HG03196 (cell line): Measurements from ENCODE around the gene IQCF2.
"Not testable (repeated sequence)": the region's sequence is repeated elsewhere in the genome, so short reads cannot be mapped to it uniquely, and the experiment has no call there.

Experiments used
- ATAC-seq: cut with Tn5 transposase; IDR thresholded peaks from one replicate; pipeline ENCODE4 v1.9.1; 2021; ENCODE audit not compliant: unreplicated experiment

The IQCF2 gene

GRCh38 chr3:51860703-51861665, at the start of gene IQCF2:
IQCF2 (plus strand) TSS chr3:51861615; CDS start chr3:51861667, 52 bp downstream.
- ATAC-seq, result no peak

DNA sequence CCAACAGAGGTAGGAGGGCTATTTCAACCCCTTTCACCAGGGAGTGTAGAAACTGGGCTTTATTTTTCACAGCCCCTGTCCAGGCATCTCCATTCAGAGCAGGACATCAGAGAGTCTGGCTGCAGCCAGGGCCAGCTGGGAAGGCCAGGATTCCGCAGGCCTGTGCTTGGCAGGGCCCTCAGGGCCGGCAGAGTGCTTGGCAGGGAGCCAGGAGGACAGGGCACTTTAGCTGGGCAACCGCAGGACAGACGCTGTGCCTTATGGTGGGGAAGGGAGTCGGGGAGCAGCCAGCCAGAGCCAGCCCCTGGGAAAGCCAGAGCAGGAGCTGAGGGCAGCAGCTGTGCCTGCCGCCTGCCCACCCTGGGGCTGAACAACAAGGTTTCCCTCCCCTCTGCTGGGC, 47.9 kb upstream of the IQCF2 start:
- no peak for ATAC-seq

DNA sequence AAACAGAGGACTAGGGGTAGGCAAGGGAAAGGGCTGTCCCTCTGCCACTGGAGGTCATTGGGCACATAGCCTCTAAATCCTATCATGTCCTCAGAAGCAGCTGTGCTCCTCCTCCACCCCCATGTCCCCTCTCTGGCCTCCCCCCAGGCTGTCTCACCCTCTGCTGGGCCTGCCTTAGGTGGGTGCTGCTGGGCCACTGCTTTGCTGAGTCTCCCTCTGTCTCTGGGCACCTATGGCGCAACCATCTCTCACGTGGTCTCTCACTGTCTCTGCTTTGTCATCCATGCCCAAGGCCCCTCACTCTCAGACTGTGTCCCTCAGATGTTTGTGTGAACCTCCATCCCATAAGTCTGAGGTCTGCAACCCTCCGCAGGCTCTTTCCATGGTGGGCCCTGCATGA, 47.4 kb upstream of the IQCF2 start:
- no peak for ATAC-seq

- ATAC-seq, result no peak
Observed at GRCh38 chr3:51815614-51816013, 45.8 kb upstream of the IQCF2 start.

DNA sequence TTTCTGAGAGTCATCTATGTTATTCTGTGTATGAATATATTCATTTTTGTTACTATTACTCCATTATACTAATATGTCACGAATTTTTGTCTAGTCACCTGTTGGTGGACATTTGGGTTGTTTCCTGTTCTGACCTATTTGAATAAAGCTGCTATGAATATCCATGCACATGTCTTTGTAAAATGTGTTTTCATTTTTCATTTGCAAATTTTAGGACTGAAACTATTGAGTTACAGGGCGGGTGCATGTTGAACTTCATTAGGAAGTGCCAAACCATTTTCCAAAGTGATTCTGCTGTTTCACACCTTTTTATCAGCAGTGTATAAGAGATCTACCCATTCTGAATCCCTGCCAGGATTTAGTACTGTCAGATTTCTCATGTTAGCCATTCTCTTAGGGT, 44.7 kb upstream of the IQCF2 start:
- ATAC-seq, result no peak

- ATAC-seq, result no peak
Observed at GRCh38 chr3:51817375-51817774, 44.0 kb upstream of the IQCF2 start.

GRCh38 chr3:51819151-51819550, 42.3 kb upstream of the IQCF2 start:
- no peak for ATAC-seq

GRCh38 chr3:51819709-51820406, 41.6 kb upstream of the IQCF2 start:
- ATAC-seq, result no peak

- ATAC-seq, result no peak
Observed at GRCh38 chr3:51828297-51828696, 33.1 kb upstream of the IQCF2 start.

GRCh38 chr3:51830345-51830744, 31.1 kb upstream of the IQCF2 start:
- ATAC-seq, result no peak

DNA sequence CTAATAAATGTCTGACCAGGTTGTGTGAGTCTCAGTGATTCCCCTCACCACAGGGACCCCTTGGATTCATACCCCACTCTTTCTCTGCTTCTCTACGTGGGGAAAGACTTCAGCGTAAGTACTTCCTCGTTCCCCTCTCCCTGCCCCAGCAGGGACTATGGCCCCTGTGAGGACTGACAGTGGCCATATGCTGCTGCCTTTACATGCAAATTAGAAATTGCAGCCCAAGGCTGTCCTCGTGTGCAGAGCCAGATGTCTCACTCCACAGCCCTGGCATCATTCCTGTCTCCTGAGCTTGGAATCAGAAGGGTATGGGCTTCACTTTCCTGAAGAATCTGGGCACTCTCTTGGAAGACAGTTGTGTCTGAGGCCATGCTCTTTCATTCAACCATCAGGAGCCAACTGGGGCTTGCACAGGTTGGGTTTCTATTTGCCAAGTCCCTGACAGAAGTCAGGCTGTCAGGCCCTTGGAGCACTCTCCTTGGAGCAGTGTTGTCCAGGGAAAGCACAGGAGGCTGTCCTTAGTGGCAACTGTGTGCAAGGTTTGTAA, 30.5 kb upstream of the IQCF2 start:
- ATAC-seq, result no peak

- ATAC-seq, result no peak
Observed at GRCh38 chr3:51836606-51837005, 24.8 kb upstream of the IQCF2 start.

GRCh38 chr3:51845129-51845528, 16.3 kb upstream of the IQCF2 start:
- no peak for ATAC-seq

DNA sequence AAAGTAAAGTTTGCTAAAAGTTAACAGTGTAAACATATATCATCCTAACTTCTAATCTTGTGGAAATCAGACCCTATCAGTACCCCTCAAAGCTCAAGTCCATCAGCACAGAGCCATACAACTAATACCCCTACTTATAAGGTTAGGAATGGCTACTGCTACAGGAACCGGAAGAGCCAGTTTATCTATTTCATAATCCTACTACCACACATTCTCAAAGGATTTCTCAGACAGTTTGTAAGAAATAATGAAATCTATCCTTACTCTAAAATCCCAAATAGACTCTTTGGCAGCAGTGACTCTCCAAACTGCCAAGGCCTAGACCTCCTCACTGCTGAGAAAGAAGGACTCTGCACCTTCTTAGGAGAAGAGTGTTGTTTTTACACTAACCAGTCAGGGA, 6.0 kb upstream of the IQCF2 start:
- not testable (repeated sequence) for ATAC-seq

DNA sequence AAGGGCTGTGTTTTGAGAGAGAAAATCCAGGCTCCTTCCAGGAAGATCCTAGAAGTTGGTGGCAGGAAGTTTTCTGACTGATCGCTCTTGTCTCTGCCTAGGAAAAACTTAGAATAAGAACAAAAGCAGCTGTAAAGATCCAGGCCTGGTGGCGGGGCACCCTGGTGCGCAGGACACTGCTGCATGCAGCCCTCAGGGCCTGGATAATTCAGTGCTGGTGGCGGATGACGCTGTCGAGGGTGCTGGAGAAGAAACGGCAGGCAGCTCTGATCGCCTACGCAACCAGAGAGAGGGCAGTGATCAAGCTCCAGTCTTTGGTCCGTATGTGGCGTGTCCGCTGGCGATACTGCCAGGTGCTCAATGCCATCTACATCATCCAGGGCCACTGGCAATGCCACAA, 1.5 kb downstream of the IQCF2 start:
- ATAC-seq, result no peak

GRCh38 chr3:51868896-51869295, 7.5 kb downstream of the IQCF2 start:
- not testable (repeated sequence) for ATAC-seq

DNA sequence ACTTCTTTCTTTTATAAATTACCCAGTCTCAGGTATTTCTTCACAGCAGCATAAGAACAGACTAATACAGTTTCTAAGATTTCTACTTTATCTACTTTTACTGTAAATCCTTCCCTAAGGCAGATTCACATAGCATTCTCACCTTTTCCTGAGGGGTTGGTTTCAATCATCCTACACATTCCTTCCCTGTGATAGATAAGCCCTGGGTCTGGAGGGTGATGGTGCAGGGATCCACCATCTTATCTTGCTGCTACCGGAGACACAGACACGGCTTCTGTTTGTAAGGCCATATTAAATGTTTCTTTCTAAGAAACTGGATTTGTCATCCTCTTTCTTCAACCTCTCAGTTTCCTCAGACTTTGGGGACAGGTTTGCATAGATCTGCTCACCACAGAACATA, 7.9 kb downstream of the IQCF2 start:
- ATAC-seq, result no peak

DNA sequence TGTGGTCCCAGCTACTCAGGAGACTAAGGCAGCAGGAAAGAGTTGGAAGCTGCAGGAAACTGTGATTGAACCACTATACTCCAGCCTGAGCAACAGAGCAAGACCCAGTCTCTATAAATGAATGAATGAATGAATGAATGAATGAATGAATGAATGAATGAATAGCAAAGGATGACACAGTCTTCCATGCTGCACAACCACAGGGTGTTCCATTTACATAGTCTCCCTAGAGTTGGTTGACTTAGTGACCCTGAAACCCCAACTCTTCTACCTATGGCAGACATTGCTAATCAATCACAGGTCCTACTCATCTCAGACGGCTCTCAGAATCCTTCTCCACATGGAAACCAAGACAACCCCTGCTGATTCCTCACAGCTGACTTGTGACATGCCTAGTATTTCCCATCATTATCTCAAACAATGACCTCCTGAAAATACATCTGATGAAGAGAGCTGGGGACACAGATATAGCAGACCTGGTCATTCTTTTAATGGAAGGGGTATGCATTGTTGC, 11.9 kb downstream of the IQCF2 start:
- ATAC-seq, result no peak

DNA sequence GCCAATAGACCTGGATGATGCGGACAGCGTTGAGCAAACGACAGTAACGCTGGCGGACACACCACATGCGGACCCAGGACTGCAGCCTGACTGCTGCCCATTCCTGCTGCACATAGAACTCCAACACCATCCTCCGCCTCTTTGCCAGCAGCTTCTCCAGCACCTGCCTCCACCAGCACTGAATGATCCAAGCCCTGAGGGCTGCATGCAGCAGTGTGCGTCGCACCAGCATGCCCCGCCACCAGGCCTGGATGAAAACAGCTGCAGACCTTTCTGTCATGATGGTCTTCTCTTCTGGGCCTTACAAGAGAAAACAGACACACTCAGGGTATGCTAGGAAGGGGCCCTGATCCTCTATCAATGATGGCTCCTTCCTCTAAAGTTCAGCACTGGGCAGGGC, 12.5 kb downstream of the IQCF2 start:
- ATAC-seq, result no peak

DNA sequence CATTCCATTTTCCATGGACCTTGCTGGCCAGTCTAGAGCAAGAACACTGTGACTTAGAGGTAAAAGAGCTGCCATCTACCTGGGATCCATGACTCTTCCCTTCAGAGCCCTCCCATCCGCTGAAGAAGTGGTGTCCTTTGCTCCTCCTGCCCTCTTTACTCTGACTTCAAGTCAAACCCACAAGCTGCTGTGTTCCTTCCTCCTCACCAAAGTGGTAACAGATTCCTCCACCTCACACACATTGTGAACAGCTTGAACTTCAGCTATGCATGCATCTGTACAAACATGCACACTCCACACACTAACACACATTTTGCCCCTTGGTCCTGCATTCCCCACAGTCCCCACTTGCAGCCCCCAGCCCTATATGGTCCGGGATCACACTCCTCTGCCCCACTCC, 13.0 kb downstream of the IQCF2 start:
- no peak for ATAC-seq

DNA sequence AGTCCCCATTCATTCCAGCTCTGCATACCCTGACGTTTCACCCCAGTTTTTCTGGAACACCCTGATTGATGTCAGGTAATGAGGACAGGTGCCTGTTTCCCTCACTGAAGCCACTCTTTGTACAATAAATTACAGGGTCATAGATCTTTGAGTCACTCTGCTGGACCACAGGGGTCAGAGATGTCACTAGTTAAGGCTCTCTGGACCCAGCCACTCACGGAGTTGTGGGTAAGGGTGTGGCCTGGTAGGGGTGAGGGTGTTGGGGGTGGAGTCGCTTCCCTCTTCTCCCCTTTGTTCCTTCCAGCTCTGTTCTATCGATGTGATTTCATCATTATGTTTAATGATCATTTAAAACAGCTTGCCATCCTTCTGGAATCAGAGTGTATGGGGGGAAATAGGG, 13.5 kb downstream of the IQCF2 start:
- no peak for ATAC-seq

DNA sequence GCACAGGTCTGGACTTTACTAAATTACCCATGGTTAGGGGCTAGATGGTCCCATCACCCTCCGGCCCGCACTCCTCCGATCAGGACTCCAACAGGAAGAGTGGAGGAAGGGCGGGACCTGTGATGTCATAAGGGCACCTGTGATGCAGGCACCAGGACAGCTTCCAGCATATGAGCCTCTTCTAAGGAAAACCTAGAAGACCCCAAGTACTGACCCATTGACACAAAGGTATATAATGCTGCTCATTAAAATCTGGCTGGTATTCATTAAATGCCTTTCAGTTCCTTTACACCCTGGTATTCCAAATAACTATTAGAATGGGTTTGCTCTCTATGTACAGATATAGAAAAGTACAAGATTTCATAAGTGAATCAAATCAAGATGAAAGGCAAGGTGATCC, 14.1 kb downstream of the IQCF2 start, which contains the start of gene IQCF5:
Gene IQCF5 (minus strand): TSS at position 101 of the 400 bp plus-strand sequence. CDS start 70 bp downstream, at position 31.
- no peak for ATAC-seq
